HG03460 (cell line): Measurements from ENCODE around the gene HEYL.

Experiments used
- ATAC-seq: cut with Tn5 transposase; IDR thresholded peaks from one replicate; pipeline ENCODE4 v1.9.1; 2021; ENCODE audit not compliant: unreplicated experiment

HEYL gene

DNA sequence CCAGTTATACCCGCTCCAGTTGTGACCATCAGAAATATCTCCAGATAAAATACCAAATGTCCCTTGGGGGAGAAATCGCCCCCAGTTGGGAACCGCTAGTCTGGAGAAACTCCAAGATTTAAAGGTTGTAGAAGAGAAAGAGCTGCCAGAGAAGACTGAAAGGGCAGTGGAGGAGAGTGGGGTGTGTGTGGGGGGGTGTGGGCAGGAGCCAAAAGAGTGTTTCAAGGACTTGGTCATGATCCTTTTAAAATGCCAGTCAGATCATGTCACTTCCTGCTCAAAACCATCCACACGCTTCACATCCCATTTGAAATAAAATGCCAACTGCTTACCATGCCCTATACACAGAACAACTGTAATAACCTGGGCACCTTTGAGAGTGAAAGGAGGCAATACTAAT lies 3.4 kb upstream of the HEYL start:
- no peak for ATAC-seq

DNA sequence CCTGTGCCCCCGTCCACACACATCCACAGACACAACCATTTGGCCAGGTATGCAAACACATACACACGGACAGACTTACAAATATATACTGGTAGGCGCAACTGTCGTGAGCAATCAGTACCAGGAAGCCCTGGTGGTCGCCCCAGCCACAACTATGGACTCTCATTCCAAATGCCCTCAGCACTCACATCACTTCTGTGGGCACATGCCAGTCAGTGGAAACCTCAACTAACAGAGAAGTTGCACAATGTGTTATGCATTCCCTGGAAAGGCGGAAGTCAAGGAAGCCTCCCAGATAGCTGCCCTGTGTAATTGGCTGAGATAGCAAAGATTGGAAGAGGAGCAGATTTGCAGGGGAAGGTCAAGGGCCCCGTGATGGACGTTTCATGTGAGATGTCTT lies 1.4 kb upstream of the HEYL start:
- ATAC-seq: no peak

DNA sequence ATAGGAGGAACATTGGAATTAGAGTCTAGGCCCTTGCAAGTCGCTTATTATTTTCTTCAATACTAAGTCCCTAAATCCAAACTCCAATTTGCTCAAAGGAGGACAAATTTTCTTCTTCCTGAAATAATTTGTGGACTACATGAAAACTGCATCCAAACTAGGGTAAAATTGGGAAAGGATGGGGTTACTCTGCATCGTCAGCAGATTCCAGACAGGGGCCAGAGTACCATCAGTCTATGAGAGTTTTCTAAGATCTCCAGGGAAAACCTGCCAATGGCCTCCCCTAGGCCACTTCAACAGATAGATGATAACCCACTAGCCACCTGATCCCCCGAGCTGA lies 508 bp downstream of the HEYL start:
- no peak for ATAC-seq

DNA sequence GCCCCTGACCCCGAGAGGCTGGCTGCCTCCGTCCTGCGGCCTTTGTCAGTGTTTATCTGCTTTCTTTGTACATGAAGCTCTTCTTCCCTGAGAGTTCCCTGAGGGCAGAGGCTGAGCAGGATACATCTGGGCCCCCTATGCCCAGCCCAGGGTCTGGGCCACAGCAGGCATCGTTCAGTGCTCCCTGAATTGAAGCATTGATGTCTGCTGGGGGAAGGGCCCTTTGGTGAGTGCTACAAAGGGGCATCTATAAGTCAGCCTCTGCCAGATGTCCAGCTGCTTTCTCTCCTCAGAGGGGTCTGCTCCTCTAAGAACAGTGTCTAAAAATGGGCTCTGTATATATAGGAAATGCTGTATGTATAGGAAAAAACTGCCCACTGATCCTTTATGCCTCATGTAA lies 2.1 kb downstream of the HEYL start:
- no peak for ATAC-seq

DNA sequence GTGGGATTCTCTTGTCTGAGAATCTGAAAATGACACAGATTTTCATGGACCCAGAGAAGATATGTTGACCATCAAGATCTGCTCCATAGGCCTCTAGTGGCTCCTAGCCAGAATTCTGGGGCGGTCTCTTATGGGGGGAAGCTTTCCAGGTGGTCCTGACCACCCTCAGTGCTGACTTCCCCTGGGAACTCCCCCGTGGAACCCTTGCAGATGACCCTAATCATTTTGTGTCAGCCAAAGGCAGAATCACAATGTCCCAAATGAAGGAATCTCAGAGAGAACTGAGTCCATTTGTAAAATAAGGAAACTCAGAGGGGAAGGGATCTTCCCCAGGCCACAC lies 3.6 kb downstream of the HEYL start:
- no peak for ATAC-seq

DNA sequence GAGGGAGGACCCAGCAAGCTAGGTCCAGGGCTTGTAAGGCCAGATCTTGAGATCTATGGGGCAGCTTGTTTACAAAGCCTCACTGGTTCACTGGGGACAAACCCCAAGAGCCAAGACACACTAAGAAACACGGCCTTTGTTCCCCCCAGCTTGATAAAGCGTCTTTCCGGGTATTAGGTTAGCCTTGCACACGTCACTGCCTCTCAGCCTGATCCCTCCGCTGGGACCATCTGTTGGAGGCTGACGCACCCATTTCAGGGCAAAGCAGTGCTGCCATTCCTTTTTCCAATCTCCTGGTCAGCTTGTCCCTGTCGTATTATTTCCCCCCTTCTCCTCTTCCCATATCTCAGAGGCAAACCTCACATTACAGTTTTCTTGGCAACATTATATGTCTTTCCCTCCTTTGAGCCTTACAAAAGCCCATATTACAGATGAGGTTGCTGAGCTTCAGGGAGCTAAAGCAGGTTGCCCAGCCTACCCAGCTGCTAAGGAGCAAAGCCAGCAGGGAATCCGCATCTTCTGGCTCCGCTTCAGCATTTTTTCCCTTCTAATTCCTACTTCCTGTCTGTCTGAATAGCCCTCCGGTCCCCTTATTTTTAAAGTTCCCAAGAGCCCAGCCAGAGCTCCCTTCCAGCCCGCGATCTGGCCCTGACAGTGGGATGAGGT lies 4.1 kb downstream of the HEYL start:
- no peak for ATAC-seq

DNA sequence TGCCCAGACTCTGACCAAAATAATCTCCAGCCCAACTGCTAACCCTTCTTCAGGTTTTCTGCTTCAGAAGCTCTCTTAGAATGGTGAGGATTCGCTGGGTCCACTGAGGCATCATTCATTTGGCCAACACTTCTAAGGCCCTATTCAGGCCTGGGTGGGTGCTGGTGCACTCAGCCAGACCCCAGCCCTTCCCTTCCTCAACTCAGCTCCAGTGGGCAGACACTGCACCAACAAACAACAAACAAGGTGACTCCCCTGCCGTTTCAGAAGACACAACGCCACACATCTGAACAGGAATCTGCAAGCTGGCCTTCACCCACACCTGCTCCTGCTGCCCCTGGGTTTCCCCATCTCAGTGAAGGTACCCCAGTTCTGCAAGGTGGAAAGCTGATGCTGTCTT lies 6.0 kb downstream of the HEYL start:
- ATAC-seq: no peak

DNA sequence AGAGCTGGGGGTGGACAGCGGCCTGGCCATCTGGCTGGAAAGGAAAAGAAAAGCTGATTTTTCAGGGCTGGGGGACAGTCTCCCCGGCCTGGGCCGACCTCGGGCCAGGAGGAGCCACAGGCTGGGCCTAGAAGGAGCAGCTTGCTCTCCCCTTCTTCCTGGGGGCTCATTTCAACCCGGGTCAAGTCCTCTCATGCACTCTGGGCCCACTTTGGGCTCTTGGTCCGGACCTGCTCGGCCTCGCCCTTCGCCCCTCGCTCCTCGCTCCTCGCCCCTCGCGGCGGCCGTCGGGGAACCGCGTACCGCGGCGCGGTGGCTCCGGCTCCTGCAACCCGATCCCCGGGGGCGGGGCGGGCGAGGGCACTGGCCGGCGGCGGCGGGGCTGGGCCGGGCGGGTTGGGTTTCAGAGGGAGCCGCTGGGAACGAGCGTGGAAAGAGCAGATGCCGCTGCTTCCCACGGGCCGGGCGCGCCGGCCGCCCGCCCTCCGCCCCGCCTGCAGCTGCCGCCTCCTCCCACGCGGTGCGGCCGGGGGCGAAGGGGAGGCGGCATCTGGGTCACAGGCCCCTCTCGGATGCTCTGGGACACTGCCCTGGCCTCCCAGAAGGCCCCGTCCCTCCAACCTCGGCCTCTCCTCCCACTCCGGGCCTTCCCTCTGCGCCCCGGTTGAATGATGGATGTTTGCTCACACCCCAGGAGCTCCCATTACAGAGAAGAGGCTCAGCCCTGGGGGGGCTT lies 6.6 kb downstream of the HEYL start:
- no peak for ATAC-seq

DNA sequence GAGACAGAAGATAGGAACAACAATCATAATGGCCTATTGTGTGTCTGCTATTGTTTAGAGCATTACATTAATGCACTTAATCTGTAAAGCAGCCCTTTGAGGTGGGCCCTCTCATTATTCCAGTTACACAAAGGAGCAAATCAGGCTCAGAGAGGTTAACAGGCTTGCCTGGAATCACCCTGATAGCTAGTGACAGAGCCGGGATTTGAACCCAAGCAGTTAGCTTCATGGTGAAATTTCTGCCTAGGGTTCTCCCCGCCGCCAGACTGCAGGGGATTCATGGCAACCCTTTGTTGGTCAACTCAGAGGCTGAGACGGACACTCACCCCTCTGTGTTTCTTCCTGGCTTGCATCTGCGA lies 7.1 kb downstream of the HEYL start:
- ATAC-seq: no peak

DNA sequence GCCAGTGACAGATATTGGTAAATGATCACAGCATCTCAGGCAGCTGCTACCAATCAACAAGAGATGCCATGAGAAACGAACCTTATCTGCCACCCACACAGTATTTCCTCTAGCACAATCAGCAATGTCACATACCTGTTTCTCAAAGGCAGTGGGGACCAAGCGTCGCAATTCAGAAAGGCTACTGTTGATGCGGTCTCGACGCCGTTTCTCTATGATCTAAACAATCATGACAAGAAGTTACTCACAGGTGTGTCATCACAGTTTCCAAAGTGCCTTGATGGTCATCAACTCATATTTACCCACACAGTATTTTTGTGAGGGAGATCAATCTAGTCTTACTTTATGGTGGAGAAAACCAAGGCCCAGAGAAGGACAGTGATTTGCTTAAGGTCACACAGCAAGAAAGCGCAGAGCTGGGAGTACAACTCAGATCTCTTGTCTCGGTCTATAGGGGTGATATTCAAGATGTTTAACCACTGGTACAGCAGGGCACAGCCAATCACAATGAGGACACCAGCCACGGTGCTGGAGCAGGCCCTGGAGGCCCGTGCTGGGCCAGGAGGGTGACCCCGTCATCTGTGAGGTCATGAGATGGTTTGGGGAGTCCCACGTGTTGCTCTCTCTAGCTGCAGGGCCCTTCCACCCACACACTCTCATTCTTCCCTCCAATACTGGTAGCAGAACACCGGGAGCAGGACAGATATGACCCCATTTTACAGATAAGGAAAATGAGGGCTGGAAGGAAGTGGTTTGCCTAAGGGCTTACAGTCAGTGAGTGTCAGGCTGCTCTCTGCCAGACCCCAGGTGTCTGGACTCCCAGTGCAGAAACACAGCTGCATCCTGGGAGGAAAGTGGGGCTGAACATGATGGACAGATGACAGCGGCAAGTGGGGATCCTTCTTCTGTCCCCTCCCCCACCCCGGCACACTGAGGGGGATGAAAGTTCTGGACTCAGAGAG lies 7.8 kb downstream of the HEYL start:
- no peak for ATAC-seq

DNA sequence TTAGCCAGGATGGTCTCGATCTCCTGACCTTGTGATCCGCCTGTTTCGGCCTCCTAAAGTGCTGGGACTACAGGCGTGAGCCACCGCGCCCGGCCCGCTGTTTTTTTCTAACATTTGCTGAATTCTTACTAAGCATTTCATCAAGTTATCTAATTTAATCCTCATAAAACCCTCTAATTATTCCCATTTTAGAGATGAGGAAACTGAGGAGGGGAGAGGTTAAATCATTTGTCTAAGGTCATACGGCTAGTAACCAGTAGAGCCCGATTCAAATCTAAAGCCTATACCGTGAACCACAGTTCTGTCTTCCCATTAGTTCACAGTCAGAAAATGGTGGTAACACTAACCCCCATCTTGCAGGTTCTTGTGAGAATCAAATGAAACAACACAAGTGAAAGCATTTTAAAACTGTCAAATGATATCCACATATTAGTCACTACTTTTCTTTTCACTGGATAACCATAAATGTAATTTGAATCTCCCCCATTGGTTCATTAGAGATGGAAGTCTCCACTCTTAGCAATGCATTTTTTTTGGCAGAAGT lies 10.6 kb downstream of the HEYL start:
- ATAC-seq: no peak

DNA sequence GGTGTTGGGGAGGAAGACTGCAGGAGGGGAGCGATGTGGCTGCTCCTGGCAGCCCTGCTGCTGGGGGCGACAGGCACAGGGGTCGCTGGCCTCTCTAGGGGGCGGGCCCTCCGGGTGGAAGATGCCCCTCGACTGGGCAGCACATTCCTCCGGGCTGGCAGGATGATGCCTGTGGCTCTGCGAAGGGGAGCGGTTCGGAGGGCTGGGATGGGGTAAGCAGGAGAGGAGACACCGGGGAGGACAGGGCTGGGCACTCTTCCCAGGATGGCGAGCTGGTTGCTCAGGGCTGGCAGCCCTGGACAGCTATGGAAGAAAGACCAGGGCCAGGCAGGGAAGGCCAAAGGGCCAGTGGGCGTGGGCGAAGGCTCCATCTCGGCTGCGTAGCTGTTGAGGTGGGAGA lies 12.8 kb downstream of the HEYL start:
- ATAC-seq: no peak

DNA sequence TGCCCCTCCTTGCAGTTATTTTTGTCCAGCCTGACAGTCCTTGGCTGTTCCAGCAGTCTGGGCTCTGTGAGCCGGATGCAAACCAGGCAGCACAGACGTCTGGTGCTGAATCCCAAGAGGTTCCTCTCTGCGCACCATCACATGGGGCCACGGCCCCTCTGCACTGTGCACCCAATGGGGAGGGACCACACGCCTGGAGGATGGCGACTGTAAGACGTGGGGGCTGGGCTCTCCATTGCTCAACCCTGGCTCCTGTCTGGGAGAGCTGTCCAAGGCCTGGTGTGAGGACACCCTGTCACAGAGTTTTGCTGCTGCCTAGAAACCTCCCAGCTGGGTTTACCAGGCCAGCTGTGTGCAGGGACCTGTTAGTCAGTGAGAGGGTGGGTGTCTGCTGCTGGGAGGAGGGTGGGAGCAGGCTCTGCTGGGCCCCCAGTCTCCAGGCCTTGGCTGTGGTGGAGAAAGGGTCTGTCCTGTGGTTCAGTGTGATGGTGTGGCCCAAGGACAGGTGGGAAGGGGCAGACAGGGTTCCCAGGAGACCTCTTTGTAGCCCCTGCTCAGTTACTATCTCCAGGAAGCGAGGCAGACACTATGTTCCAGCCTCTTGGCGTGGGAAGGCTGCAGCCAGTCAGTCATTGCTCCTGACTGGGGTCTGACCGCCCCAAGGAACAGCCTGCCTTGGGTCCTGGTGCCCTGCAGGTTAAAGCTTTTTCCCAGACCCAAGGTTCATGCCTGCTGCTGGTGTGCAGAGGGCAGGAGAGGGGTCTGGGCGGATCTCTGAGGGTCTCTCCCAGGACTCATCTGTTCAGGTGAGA lies 13.8 kb downstream of the HEYL start:
- no peak for ATAC-seq

DNA sequence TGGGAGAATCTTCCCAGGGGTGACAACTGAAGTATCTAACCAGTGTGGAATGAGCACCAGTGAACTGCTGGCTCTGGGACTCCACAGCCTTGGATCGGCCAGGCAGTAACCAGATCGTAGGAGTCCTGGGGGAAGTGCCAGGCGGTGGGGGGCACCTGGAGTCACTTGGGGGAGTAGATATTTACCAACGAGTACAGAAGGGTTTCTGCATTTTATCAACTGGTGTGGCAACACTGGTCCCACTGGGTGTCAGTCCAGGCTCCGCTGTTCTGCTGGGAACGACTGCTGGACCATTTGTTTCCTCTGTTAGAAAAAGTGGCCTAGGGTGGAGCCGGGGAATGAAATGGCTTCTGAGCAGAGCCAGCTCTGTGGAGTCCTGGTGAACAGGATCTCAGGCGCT lies 14.4 kb downstream of the HEYL start:
- no peak for ATAC-seq

DNA sequence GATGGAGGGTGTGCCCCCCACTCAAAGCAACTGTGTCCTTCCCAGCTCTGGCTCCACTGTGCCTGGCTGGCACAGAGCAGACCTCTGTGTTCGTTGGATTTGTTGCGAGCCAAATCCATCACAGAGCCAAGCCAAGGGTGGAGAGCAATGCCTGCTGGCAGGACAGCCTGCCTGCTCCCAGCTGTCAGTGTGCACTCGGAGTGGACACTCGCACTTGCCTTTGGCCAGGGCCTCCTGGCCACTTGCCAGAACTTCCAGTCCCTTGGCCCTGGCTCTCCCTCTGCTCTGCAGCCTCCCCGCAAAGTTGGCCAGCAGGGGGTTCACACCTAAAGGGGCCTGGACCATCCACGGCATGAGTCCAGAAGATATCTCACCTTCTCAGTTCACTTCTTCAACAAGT lies 16.4 kb downstream of the HEYL start:
- ATAC-seq: no peak

DNA sequence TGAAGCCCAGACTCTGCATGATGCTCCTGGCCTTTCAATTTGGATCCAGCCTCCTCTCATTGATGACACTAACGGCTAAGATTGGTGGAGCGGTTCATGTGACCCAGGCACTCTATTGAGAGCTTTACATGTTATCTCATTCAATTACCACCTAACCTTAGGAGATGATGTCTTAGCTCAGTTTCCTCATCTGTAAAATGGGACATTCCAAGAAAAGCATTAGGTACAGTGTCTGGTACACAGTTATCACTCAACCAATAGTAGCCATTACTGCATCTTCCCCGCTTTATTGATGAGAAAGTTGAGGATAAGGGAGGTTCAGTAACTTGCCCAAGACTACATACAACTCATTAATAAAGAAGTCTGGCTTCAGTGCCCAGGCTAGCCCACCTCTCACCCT lies 17.0 kb downstream of the HEYL start:
- no peak for ATAC-seq

DNA sequence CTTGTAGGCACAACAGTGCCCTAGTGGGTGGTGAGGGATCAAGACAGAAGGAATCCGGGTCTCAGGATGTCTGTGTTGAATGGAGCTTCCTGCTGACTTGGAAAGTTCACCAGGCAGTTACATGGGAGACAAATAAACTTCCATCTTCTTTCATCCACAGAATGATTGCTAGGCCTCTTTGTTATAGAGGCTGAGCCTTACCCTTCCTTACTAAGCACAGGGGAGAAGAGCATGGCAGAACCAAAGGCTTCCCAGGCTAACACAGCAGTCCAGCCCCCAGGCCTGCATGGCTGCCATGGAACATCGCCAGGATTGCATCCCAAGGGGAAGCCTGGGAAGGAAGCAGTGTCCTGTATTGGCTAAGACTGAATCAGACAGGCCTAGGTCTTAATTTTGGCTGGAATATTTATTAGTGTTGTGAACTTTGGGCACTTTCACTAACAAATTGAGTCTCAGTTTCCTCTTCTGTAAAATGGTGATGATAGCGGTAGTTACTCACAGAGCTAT lies 18.7 kb downstream of the HEYL start:
- ATAC-seq: no peak

DNA sequence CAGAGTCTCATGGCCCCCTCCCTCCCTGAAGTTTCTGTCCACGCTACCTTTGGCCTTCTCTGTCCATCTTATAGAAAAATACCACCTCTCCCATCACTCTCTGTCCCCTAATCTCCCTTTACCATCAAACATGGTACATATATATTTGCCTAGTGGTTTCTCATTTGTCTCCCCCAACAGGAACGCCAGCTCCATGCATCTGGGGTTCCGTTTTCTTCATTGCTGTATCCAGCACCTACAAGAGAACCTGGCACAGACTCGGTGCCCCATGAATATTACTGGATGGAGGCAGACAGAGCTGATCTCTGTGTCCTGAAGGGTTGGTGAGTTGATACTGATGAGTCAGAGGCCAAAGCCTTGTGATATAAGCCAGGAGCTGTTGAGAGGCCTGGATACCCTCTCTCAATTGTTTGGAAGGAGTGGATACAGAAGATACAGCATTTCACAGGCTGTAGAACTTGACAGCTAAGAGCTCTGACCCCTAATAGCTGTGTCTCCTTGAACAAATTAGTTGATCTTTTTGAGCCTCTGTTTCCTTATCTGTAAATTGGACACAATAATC lies 21.9 kb downstream of the HEYL start:
- no peak for ATAC-seq

DNA sequence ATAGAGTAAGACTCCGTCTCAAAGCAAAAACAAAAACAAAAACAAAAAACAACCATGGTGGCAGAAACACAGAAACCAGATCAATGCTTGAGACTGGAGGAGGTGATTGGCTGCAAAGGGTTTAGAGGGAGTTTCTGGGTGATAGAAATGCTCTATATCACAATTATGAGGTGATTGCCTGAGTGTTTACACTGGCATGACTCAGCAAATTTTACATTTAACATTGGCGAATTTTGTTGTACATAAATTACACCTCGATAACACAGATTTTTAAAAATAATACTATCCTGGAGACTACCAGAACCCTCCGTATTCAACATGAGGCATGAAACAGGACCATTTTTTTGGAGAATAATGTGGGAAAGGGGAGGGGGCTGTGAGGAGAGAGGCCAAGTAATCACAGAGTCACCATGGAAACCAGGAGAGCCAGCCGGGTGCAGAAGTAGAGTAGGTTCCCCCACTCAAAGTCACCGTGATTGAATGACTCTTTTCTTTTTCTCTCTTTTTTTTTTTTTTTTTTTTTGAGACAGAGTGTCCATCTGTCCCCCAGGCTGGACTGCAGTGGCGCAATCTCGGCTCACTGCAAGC lies 24.3 kb downstream of the HEYL start:
- ATAC-seq: no peak

DNA sequence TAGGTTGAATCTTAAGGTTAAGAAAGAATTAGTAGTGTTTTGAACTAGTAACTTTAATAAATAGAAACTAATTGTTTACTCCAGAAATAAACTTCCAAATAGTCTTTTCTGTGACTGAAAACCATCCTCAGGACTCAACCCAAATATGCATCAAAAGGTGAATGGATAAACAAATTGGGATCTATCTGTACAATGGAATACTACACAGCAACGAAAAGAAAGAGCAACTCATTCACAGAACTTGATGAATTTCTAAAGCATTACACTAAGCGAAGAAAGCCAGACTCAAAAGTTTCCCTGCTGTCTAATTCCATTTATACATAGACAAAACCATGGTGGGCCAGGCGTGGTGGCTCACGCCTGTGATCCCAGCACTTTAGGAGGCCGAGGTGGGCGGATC lies 25.0 kb downstream of the HEYL start:
- ATAC-seq: no peak
